ENCODE data around the gene KRTAP4-8.
A peak's percentile ranks its signal among the peaks of the same experiment; 100 is the strongest.
"Not testable (repeated sequence)": the region's sequence is repeated elsewhere in the genome, so short reads cannot be mapped to it uniquely, and the experiment has no call there.

Gene KRTAP4-8

GRCh38 chr17:41101586-41102259 lies 3.8 kb upstream of the KRTAP4-8 start, which contains the start of gene KRTAP4-16:
TSS of gene KRTAP4-16 (minus strand) at chr17:41102209. CDS start at chr17:41102209, 0 bp downstream.
- Histone ChIP-seq H2BK120ac (ENCODE audit: low read depth, low read length) (no peak within 1 kb of the TSS), H3K27me3 (ENCODE audit: control insufficient read depth in 1 of 2, insufficient read depth in 1 of 2, low read length in 2 of 2) (no peaks in the 10 kb centered on the region), H2AK5ac (ENCODE audit: low read length, severe bottlenecking) (no peak within 1 kb of the TSS), H3K23ac (ENCODE audit: low read length in 2 of 2) (peak within 1 kb of the TSS in 1 of 2 experiments; percentile 60), H4K91ac (ENCODE audit: low read length) (peak within 1 kb of the TSS; percentile 23), H3K27ac (ENCODE audit: low read length, poor library complexity, severe bottlenecking) (no peak within 1 kb of the TSS), H3K9ac (ENCODE audit: low read length) (no peak within 1 kb of the TSS), H2BK15ac (ENCODE audit: low read depth, poor library complexity, severe bottlenecking) (no peak within 1 kb of the TSS), H4K8ac (ENCODE audit: low read length) (no peak within 1 kb of the TSS), H3K79me1 (replicated peaks; ENCODE audit: low read length, poor library complexity, severe bottlenecking) (no peaks in the 10 kb centered on the region), H3K14ac (ENCODE audit: low read length in 2 of 2) (peak within 1 kb of the TSS in 1 of 2 experiments; percentile 77), H3K4me1 (ENCODE audit: control insufficient read depth, insufficient read depth, low read depth, low read length) (peaks cover 17% of the 10 kb centered on the region), H3K4ac (ENCODE audit: low read depth in 1 of 2, low read length in 2 of 2) (no peak within 1 kb of the TSS), H2BK5ac (ENCODE audit: low read depth, low read length, poor library complexity, severe bottlenecking) (no peak within 1 kb of the TSS), H3K36me3 (ENCODE audit: control insufficient read depth in 1 of 2, insufficient read depth in 2 of 2, low read depth in 1 of 2, low read length in 2 of 2) (no peaks in the 10 kb centered on the region), H3K4me2 (ENCODE audit: low read length, poor library complexity, severe bottlenecking) (no peak within 1 kb of the TSS), H3K18ac (ENCODE audit: low read depth in 1 of 2, low read length in 2 of 2) (no peak within 1 kb of the TSS), H2BK12ac (ENCODE audit: low read length in 2 of 2) (no peak within 1 kb of the TSS), H3K9me3 (ENCODE audit: control insufficient read depth, low read length) (no peaks in the 10 kb centered on the region), H2AFZ (ENCODE audit: low read depth, low read length) (no peak within 1 kb of the TSS), H3K4me3 (ENCODE audit: insufficient read depth in 1 of 2, low read depth in 1 of 2, low read length in 2 of 2) (no peak within 1 kb of the TSS)
- WGBS = 68% methylated on average over 9 of the region's 10 CpGs
- DNase-seq = no peak

DNA sequence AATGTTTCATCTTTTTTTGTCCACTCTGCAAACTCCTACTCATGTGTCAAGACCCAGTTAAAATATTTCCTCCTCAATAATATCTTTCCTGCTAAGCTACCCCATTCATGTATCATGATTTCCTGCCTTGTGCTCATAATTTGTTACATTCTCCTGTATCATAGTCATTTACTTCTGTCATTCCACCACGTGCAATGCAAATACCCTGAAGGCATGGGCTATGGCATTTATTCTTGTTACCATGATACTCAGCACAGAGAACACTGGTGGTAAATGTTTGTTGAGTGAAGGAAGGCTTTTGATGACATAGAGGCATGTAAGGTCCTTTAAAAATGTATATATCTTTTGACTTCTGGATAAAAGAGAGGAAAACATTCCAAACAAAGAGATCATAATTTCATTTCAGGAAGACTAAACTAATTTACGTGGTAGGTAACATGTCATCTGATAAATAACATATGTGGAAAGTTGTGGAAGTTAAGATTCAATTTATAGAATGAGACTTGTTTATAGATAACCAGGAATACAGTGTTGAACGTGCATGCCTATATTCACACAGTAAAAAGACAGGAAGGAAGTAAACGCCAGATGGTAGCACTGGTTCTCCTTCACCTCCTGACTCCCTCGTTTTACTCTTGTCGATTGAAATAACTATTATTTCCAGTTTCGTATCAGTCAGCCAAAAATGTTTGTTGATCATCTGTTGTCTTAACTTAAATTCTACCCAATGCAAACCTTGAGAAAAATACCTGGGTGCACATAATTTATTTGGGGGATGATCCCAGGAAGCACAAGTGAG lies 1.9 kb upstream of the KRTAP4-8 start:
- H3K79me1 ChIP-seq (replicated peaks; ENCODE audit: low read length, poor library complexity, severe bottlenecking) = not testable (repeated sequence)
- peaks cover 13% of the 10 kb centered on the region for H3K4me1 ChIP-seq (ENCODE audit: control insufficient read depth, insufficient read depth, low read depth, low read length)

DNA sequence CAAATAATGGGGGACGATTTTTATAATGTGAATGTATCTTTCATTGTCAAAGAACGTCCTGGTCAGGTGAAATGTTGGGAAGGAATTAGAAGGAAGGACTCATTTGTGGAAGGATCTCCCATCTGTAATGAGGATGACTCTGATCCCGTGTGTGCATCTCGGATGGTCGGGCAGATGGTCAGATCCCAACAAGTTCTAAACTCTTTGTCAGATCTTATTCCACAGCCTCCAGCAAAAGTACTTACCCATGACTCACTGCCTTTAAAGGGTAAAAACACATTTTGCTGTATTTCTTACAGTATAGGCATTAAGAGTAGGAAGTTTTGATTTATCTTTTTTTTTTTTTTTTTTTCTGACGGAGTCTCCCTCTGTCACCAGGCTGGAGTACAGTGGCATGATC lies 539 bp upstream of the KRTAP4-8 start:
- Histone ChIP-seq H2AFZ (ENCODE audit: low read depth, low read length) (no peak overlapping the region), H3K4me1 (ENCODE audit: control insufficient read depth, insufficient read depth, low read depth, low read length) (peaks cover 13% of the 10 kb centered on the region), H2AK5ac (ENCODE audit: low read length, severe bottlenecking) (no peak overlapping the region), H3K4me2 (ENCODE audit: low read length, poor library complexity, severe bottlenecking) (no peak overlapping the region), H3K18ac (ENCODE audit: low read depth in 1 of 2, low read length in 2 of 2) (no peak overlapping the region), H3K14ac (ENCODE audit: low read length in 2 of 2) (no peak overlapping the region), H2BK5ac (ENCODE audit: low read depth, low read length, poor library complexity, severe bottlenecking) (no peak overlapping the region), H2BK12ac (ENCODE audit: low read length in 2 of 2) (no peak overlapping the region), H3K79me1 (replicated peaks; ENCODE audit: low read length, poor library complexity, severe bottlenecking) (no peaks in the 10 kb centered on the region), H3K4me3 (ENCODE audit: insufficient read depth in 1 of 2, low read depth in 1 of 2, low read length in 2 of 2) (no peak overlapping the region), H3K36me3 (ENCODE audit: control insufficient read depth in 1 of 2, insufficient read depth in 2 of 2, low read depth in 1 of 2, low read length in 2 of 2) (no peaks in the 10 kb centered on the region), H3K27ac (ENCODE audit: low read length, poor library complexity, severe bottlenecking) (peak overlapping the region; percentile 66), H3K23ac (ENCODE audit: low read length in 2 of 2) (no peak overlapping the region), H3K4ac (ENCODE audit: low read depth in 1 of 2, low read length in 2 of 2) (no peak overlapping the region), H3K9ac (ENCODE audit: low read length) (no peak overlapping the region), H2BK120ac (ENCODE audit: low read depth, low read length) (no peak overlapping the region), H4K91ac (ENCODE audit: low read length) (no peak overlapping the region), H2BK15ac (ENCODE audit: low read depth, poor library complexity, severe bottlenecking) (no peak overlapping the region), H4K8ac (ENCODE audit: low read length) (no peak overlapping the region), H3K27me3 (ENCODE audit: control insufficient read depth in 1 of 2, insufficient read depth in 1 of 2, low read length in 2 of 2) (no peaks in the 10 kb centered on the region), H3K9me3 (ENCODE audit: control insufficient read depth, low read length) (no peaks in the 10 kb centered on the region)
- WGBS = 66% methylated on average over 5 of the region's 6 CpGs
- no peak for DNase-seq

More for the DNA sequence above, 1.9 kb upstream of the KRTAP4-8 start:
- Histone ChIP-seq H3K27ac (ENCODE audit: low read length, poor library complexity, severe bottlenecking) (peak overlapping the region; percentile 51), H2BK5ac (ENCODE audit: low read depth, low read length, poor library complexity, severe bottlenecking) (peak overlapping the region; percentile 31), H2AK5ac (ENCODE audit: low read length, severe bottlenecking) (peak overlapping the region; percentile 97)
- H3K14ac ChIP-seq (ENCODE audit: low read length in 2 of 2); H3K18ac ChIP-seq (ENCODE audit: low read depth in 1 of 2, low read length in 2 of 2); H4K8ac ChIP-seq (ENCODE audit: low read length); H2AFZ ChIP-seq (ENCODE audit: low read depth, low read length); H4K91ac ChIP-seq (ENCODE audit: low read length); H2BK12ac ChIP-seq (ENCODE audit: low read length in 2 of 2); H3K9ac ChIP-seq (ENCODE audit: low read length); H2BK120ac ChIP-seq (ENCODE audit: low read depth, low read length); H3K4me2 ChIP-seq (ENCODE audit: low read length, poor library complexity, severe bottlenecking); H3K27me3 ChIP-seq (ENCODE audit: control insufficient read depth in 1 of 2, insufficient read depth in 1 of 2, low read length in 2 of 2); H2BK15ac ChIP-seq (ENCODE audit: low read depth, poor library complexity, severe bottlenecking); H3K4me3 ChIP-seq (ENCODE audit: insufficient read depth in 1 of 2, low read depth in 1 of 2, low read length in 2 of 2); H3K23ac ChIP-seq (ENCODE audit: low read length in 2 of 2); H3K36me3 ChIP-seq (ENCODE audit: control insufficient read depth in 1 of 2, insufficient read depth in 2 of 2, low read depth in 1 of 2, low read length in 2 of 2); H3K4ac ChIP-seq (ENCODE audit: low read depth in 1 of 2, low read length in 2 of 2); H3K9me3 ChIP-seq (ENCODE audit: control insufficient read depth, low read length): not testable (repeated sequence)
- DNase-seq = peak; percentile 45
- WGBS = 82% methylated on average over 6 of the region's 7 CpGs

DNA sequence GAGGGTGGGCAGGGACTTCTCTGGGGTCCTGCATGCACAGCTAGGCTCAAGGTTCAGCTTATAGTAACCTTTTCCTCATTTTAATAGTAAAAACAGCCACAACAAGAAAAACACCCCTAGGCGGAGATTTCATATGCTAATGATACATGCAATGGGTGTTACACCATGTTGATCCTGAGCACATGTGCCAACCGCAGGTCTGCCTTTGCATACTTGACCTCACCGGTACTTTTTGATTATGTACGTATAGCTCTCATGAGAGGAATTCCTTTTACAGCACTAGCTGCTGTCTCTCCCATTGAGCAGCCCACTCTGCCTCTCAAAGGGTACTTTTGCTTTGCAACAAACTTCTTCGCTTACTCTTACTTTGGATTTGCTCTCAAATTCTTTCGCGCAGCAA lies 1.9 kb downstream of the KRTAP4-8 start:
- Histone ChIP-seq H2BK12ac (ENCODE audit: low read length in 2 of 2) (no peak overlapping the region), H3K4me3 (ENCODE audit: insufficient read depth in 1 of 2, low read depth in 1 of 2, low read length in 2 of 2) (no peak overlapping the region), H3K4ac (ENCODE audit: low read depth in 1 of 2, low read length in 2 of 2) (no peak overlapping the region), H3K9me3 (ENCODE audit: control insufficient read depth, low read length) (no peaks in the 10 kb centered on the region), H3K36me3 (ENCODE audit: control insufficient read depth in 1 of 2, insufficient read depth in 2 of 2, low read depth in 1 of 2, low read length in 2 of 2) (no peaks in the 10 kb centered on the region), H4K91ac (ENCODE audit: low read length) (no peak overlapping the region), H3K27ac (ENCODE audit: low read length, poor library complexity, severe bottlenecking) (no peak overlapping the region), H3K4me2 (ENCODE audit: low read length, poor library complexity, severe bottlenecking) (no peak overlapping the region), H2AK5ac (ENCODE audit: low read length, severe bottlenecking) (no peak overlapping the region), H3K27me3 (ENCODE audit: control insufficient read depth in 1 of 2, insufficient read depth in 1 of 2, low read length in 2 of 2) (no peaks in the 10 kb centered on the region), H3K23ac (ENCODE audit: low read length in 2 of 2) (no peak overlapping the region), H3K4me1 (ENCODE audit: control insufficient read depth, insufficient read depth, low read depth, low read length) (peaks cover 9% of the 10 kb centered on the region), H2AFZ (ENCODE audit: low read depth, low read length) (no peak overlapping the region), H4K8ac (ENCODE audit: low read length) (no peak overlapping the region), H2BK120ac (ENCODE audit: low read depth, low read length) (no peak overlapping the region), H2BK15ac (ENCODE audit: low read depth, poor library complexity, severe bottlenecking) (no peak overlapping the region), H3K79me1 (replicated peaks; ENCODE audit: low read length, poor library complexity, severe bottlenecking) (no peaks in the 10 kb centered on the region), H3K18ac (ENCODE audit: low read depth in 1 of 2, low read length in 2 of 2) (no peak overlapping the region), H2BK5ac (ENCODE audit: low read depth, low read length, poor library complexity, severe bottlenecking) (no peak overlapping the region), H3K14ac (ENCODE audit: low read length in 2 of 2) (no peak overlapping the region), H3K9ac (ENCODE audit: low read length) (no peak overlapping the region)
- 99% methylated on average over 7 of the region's 7 CpGs for WGBS
- DNase-seq = no peak

Measured in mesenchymal stem cell (in vitro differentiated cells and primary cell).